HCT116 (cell line): ENCODE data around the gene CXCL13. TPM values are rescaled to one million over a fixed set of nuclear protein-coding genes. Genes with fewer than 3 reads are reported as not detected.
"Not testable (repeated sequence)": the region's sequence is repeated elsewhere in the genome, so short reads cannot be mapped to it uniquely, and the experiment has no call there.

Experiments used
- ATAC-seq: fragments of 200-7000 bp; cut with Tn5 transposase; 2 replicates; pipeline ENCODE4 v1.9.1; 2020; ENCODE audit warnings: mild to moderate bottlenecking, moderate library complexity
- BruUV-seq: library from RNA; stranded (reverse); fragments of 400-500 nt; replicated peaks from 2 replicates; lab custom pipeline; 2021; lab: Mats Ljungman, UMichigan
- CTCF ChIA-PET: fragments of 300-600 bp; sonication (Branson Sonifier 250); formaldehyde crosslinking; loops from one replicate; lab custom pipeline; 2021; ENCODE audit warnings: antibody characterized with exemption; lab: Charles Lee
- POLR2A ChIA-PET: fragments of 300-600, 350-600 bp; sonication (Branson Sonifier 250); formaldehyde crosslinking; loops from one replicate; lab custom pipeline; 2021; ENCODE audit warnings: antibody characterized with exemption; lab: Charles Lee
- RAD21 ChIA-PET, 2 experiments: fragments of 300-600 bp; sonication (Branson Sonifier 250); formaldehyde crosslinking; loops; one replicate each; lab custom pipeline; 2023; ENCODE audit warnings: low total read pairs in 2 of 2; ENCODE audit not compliant: uncharacterized antibody in 2 of 2, unreplicated experiment in 2 of 2, low non-redundant PET in 1 of 2; lab: Charles Lee
- DNase-seq: peaks from one replicate; pipeline ENCODE4 v3.0.0-alpha.2; 2010; ENCODE audit warnings: low read depth, low spot score
- H2AFZ ChIP-seq: fragments of 200-600 bp; shearing (Covaris generic), sonication (generic); 2 replicates; pipeline ENCODE4 v1.6.1; 2017; ENCODE audit warnings: low read depth, mixed run types, mixed read lengths, antibody characterized with exemption, low read length; ENCODE audit not compliant: poor library complexity, severe bottlenecking
- H3K27ac ChIP-seq: 2 replicates; pipeline ENCODE4 v1.5.1; 2012; ENCODE audit warnings: low read depth, low read length
- H3K27me3 ChIP-seq: fragments of 200-600 bp; sonication (generic); 2 replicates; pipeline ENCODE4 v1.6.1; 2016; ENCODE audit warnings: mixed run types, low read length, mixed read lengths; ENCODE audit not compliant: insufficient read depth
- H3K36me3 ChIP-seq, 2 experiments: fragments of 200-500 bp in 1 of 2; fragments of 200-600 bp in 1 of 2; sonication (Bioruptor generic) in 1 of 2; sonication (generic) in 1 of 2; 2 replicates each; pipeline versions ENCODE4 v1.5.1 to v1.6.1; 2014 to 2016; ENCODE audit warnings: low read length in 2 of 2, inconsistent platforms in 1 of 2, mixed read lengths in 1 of 2, mixed run types in 1 of 2; ENCODE audit not compliant: insufficient read depth in 2 of 2, control insufficient read depth in 1 of 2
- H3K4me1 ChIP-seq, 2 experiments: fragments of 200-600 bp in 1 of 2; sonication (generic) in 1 of 2; 2 replicates each; pipeline versions ENCODE4 v1.5.1 to v1.6.1; 2012 to 2017; ENCODE audit warnings: low read length in 2 of 2, inconsistent platforms in 1 of 2, mild to moderate bottlenecking in 1 of 2, mixed read lengths in 1 of 2, mixed run types in 1 of 2, moderate library complexity in 1 of 2; ENCODE audit not compliant: insufficient read depth in 2 of 2, control insufficient read depth in 1 of 2
- H3K4me2 ChIP-seq: fragments of 200-600 bp; sonication (generic); 2 replicates; pipeline ENCODE4 v1.6.1; 2017; ENCODE audit warnings: mixed run types, low read length, mixed read lengths
- H3K4me3 ChIP-seq, 2 experiments: fragments of 200-600 bp in 1 of 2; sonication (generic) in 1 of 2; replicated peaks in 1 of 2; 2 replicates each; pipeline ENCODE4 v1.5.1; 2011 to 2016; ENCODE audit warnings: low read length in 2 of 2, control low read depth in 1 of 2, low read depth in 1 of 2, mild to moderate bottlenecking in 1 of 2, mixed read lengths in 1 of 2, mixed run types in 1 of 2
- H3K79me2 ChIP-seq: fragments of 200-600 bp; sonication (generic); 2 replicates; pipeline ENCODE4 v1.6.1; 2017; ENCODE audit warnings: mild to moderate bottlenecking, mixed run types, low read length, moderate library complexity, mixed read lengths; ENCODE audit not compliant: insufficient read depth
- H3K9ac ChIP-seq: fragments of 200-600 bp; sonication (generic); 2 replicates; pipeline ENCODE4 v1.6.1; 2016; ENCODE audit warnings: low read length, mixed read lengths
- H3K9me2 ChIP-seq: fragments of 200-600 bp; sonication (generic), shearing (Covaris generic); 2 replicates; pipeline ENCODE4 v1.6.1; 2017; ENCODE audit warnings: mixed run types, mild to moderate bottlenecking, moderate library complexity; ENCODE audit not compliant: insufficient read depth
- H3K9me3 ChIP-seq, 2 experiments: fragments of 200-500 bp in 1 of 2; fragments of 200-600 bp in 1 of 2; sonication (Bioruptor generic) in 1 of 2; sonication (generic) in 1 of 2; 2 replicates each; pipeline ENCODE4 v1.6.1; 2014 to 2017; ENCODE audit warnings: low read length in 2 of 2, mixed read lengths in 2 of 2, inconsistent platforms in 1 of 2, low read depth in 1 of 2, mild to moderate bottlenecking in 1 of 2, mixed run types in 1 of 2, moderate library complexity in 1 of 2; ENCODE audit not compliant: control insufficient read depth in 1 of 2, insufficient read depth in 1 of 2
- H4K20me1 ChIP-seq: fragments of 200-600 bp; sonication (generic), shearing (Covaris generic); 2 replicates; pipeline ENCODE4 v1.6.1; 2017; ENCODE audit warnings: mixed run types, mild to moderate bottlenecking, moderate library complexity; ENCODE audit not compliant: insufficient read depth
- CBX3 ChIP-seq: IDR thresholded peaks from 2 replicates; pipeline ENCODE4 v1.6.1; 2012; ENCODE audit warnings: low read depth
- CTCF ChIP-seq, 3 experiments: fragments of 200-600 bp in 1 of 3; sonication (generic) in 1 of 3; IDR thresholded peaks in 2 of 3; conservative IDR thresholded peaks in 1 of 3; 2 replicates each; pipeline ENCODE4 v1.5.1; 2012 to 2017; ENCODE audit warnings: low read depth in 2 of 3, low read length in 2 of 3, antibody characterized with exemption in 1 of 3, borderline replicate concordance in 1 of 3, control low read depth in 1 of 3, mild to moderate bottlenecking in 1 of 3, mixed read lengths in 1 of 3, mixed run types in 1 of 3, moderate library complexity in 1 of 3; ENCODE audit not compliant: insufficient read depth in 1 of 3
- ELF1 ChIP-seq: IDR thresholded peaks from 2 replicates; pipeline ENCODE4 v1.6.1; 2012; ENCODE audit warnings: low read depth, borderline replicate concordance
- EZH2phosphoT487 ChIP-seq: fragments of 200-600 bp; IDR thresholded peaks from 2 replicates; pipeline ENCODE4 v1.6.1; 2018; ENCODE audit warnings: antibody characterized with exemption, borderline replicate concordance
- POLR2A ChIP-seq: IDR thresholded peaks from 2 replicates; pipeline ENCODE4 v1.7.0; 2011; ENCODE audit warnings: borderline replicate concordance; ENCODE audit not compliant: insufficient read depth, insufficient read length; ENCODE audit errors: extremely low read depth
- REST ChIP-seq: IDR thresholded peaks from 2 replicates; pipeline ENCODE4 v1.6.1; 2012; ENCODE audit warnings: low read depth
- SP1 ChIP-seq: IDR thresholded peaks from 2 replicates; pipeline ENCODE4 v1.6.1; 2012; ENCODE audit warnings: low read depth
- TCF7L2 ChIP-seq: IDR thresholded peaks from 2 replicates; pipeline ENCODE4 v1.7.0; 2011; ENCODE audit warnings: borderline replicate concordance, inconsistent platforms; ENCODE audit not compliant: insufficient read depth, insufficient read length; ENCODE audit errors: extremely low read depth
- ZFX ChIP-seq: fragments of 450-650 bp; IDR thresholded peaks from 2 replicates; pipeline ENCODE4 v1.6.1; 2017
- intact Hi-C: fragments of 100-400 bp; cut with micrococcal nuclease; formaldehyde crosslinking; loops from 2 replicates; pipeline ENCODE4 v1.10.0; 2022
- total RNA-seq: library from RNA; stranded (reverse); gene quantifications from one replicate; pipeline ENCODE4 v1.2.1, GENCODE V29; 2021; ENCODE audit not compliant: unreplicated experiment
- TF ChIP-seq, protein P1 (sequence below): IDR thresholded peaks from 2 replicates; pipeline ENCODE4 v1.6.1; 2012

CXCL13 gene
- total RNA-seq, 1 experiment from 2014 or later: not detected

DNA sequence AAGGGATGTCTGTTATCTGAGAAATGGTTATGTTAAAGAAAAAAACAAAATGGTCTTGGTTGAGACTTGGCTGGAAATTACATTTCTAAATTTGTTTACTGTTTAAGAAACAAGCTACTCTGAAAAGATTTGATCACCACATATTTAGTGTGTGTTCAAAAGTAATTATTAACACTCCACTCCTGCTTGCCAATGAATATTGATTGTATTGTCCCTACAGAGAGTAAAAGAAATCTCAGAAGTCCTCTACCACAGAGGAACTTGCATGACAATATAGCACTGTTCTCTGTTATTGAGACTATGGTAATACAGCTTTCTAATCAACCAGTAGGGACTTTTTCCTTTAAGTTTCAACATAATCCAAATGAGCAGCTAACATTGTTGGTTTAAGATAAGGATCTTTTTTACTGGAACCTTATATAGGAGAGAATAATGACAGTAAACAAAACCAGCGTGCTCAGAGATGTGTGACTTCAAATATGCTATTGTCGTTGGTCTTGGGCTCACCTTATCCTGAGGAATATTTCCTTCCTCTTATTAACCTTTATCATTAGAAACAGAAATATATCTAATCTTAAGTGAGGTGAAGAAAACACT lies 47.6 kb downstream of the CXCL13 start:
- H3K27me3 ChIP-seq: no peaks in the 10 kb centered on the region
- ChIA-PET RAD21 (no interaction called here), CTCF (no interaction called here), POLR2A (no interaction called here)
- no peak overlapping the region for H3K27ac ChIP-seq
- no peak overlapping the region for H3K9ac ChIP-seq
- no peaks in the 10 kb centered on the region for H3K79me2 ChIP-seq
- no peak overlapping the region for H3K4me3 ChIP-seq
- H4K20me1 ChIP-seq: no peaks in the 10 kb centered on the region
- ATAC-seq (no peak), DNase-seq (no peak)
- intact Hi-C loops: no loop called here
- H2AFZ ChIP-seq: no peak overlapping the region
- no peak overlapping the region for H3K4me2 ChIP-seq
- TF ChIP-seq, protein P1, sequence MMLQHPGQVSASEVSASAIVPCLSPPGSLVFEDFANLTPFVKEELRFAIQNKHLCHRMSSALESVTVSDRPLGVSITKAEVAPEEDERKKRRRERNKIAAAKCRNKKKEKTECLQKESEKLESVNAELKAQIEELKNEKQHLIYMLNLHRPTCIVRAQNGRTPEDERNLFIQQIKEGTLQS: no peak
- TF ChIP-seq TCF7L2 (no peak), REST (no peak), ZFX (no peak), CBX3 (no peak), EZH2phosphoT487 (no peak), POLR2A (no peak), ELF1 (no peak), CTCF (IDR thresholded peaks at IDR 0.05 in 2 of 3, conservative IDR thresholded peaks at IDR 0.05 in 1 of 3; ENCODE audit: borderline replicate concordance in 1 of 3, insufficient read depth in 1 of 3, low read depth in 2 of 3, low read length in 2 of 3) (no peak), SP1 (no peak)
- H3K36me3 ChIP-seq: no peaks in the 10 kb centered on the region
- no peaks in the 10 kb centered on the region for H3K4me1 ChIP-seq
- H3K9me2 ChIP-seq: no peaks in the 10 kb centered on the region
- no peaks in the 10 kb centered on the region for H3K9me3 ChIP-seq
- no TSS peak for BruUV-seq

DNA sequence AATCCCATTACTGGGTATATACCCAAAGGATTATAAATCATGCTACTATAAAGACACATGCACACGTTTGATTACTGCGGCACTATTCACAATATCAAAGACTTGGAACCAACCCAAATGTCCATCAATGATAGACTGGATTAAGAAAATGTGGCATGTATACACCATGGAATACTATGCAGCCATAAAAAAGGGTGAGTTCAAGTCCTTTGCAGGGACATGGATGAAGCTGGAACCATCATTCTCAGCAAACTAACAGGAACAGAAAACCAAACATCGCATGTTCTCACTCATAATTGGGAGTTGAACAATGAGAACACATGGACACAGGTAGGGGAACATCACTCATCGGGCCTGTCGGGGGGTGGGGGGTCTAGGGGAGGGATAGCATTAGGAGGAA lies 54.7 kb downstream of the CXCL13 start:
- POLR2A ChIA-PET, DNase-seq, H3K9ac ChIP-seq, H3K79me2 ChIP-seq, H3K9me3 ChIP-seq, H3K4me2 ChIP-seq, H3K27ac ChIP-seq, H4K20me1 ChIP-seq, H3K4me3 ChIP-seq, H3K9me2 ChIP-seq, RAD21 ChIA-PET, CTCF ChIA-PET, intact Hi-C loops, H2AFZ ChIP-seq, BruUV-seq, H3K36me3 ChIP-seq, H3K27me3 ChIP-seq, ATAC-seq, H3K4me1 ChIP-seq: not testable (repeated sequence)
